IPS-20b (cell line): ENCODE measurements around the gene FAH.

Experiments used
- H3K27ac ChIP-seq: one replicate; pipeline ENCODE4 v1.5.1; 2013; ENCODE audit warnings: low read length
- H3K27me3 ChIP-seq: 2 replicates; pipeline ENCODE4 v1.6.1; 2013; ENCODE audit warnings: mild to moderate bottlenecking, low read length, inconsistent platforms; ENCODE audit not compliant: insufficient read depth
- H3K36me3 ChIP-seq: 2 replicates; pipeline ENCODE4 v1.6.1; 2013; ENCODE audit warnings: low read depth, mild to moderate bottlenecking, inconsistent platforms, low read length, moderate library complexity; ENCODE audit not compliant: insufficient read depth
- H3K4me1 ChIP-seq: 2 replicates; pipeline ENCODE4 v1.6.1; 2013; ENCODE audit warnings: mild to moderate bottlenecking, control low read depth, inconsistent platforms, low read length, moderate library complexity; ENCODE audit not compliant: insufficient read depth
- H3K4me3 ChIP-seq: 2 replicates; pipeline ENCODE4 v1.5.1; 2013; ENCODE audit warnings: mild to moderate bottlenecking, low read length, inconsistent platforms
- H3K9ac ChIP-seq: 2 replicates; pipeline ENCODE4 v1.6.1; 2013; ENCODE audit warnings: low read depth, mild to moderate bottlenecking, inconsistent platforms, low read length, moderate library complexity
- H3K9me3 ChIP-seq: 2 replicates; pipeline ENCODE4 v1.6.1; 2013; ENCODE audit warnings: mild to moderate bottlenecking, low read depth, low read length, inconsistent platforms; ENCODE audit not compliant: insufficient read depth

FAH gene

GRCh38 chr15:80152896-80153876 lies at the start of gene FAH:
Gene FAH, plus strand, starts transcription at chr15:80152999. Its CDS starts 56 bp downstream, at chr15:80153055.
- H3K4me3 ChIP-seq, result peak within 1 kb of the TSS; percentile 85
- H3K9ac ChIP-seq, result peak within 1 kb of the TSS; percentile 76; the same call in 1 of the 2 replicates
- H3K9me3 ChIP-seq, result no peaks in the 10 kb centered on the region
- no peak within 1 kb of the TSS for H3K27ac ChIP-seq
- H3K27me3 ChIP-seq, result peaks cover 21% of the 10 kb centered on the region
- H3K36me3 ChIP-seq, result no peaks in the 10 kb centered on the region
- peaks cover 9% of the 10 kb centered on the region for H3K4me1 ChIP-seq

- no peaks in the 10 kb centered on the region for H3K4me1 ChIP-seq
- no peak overlapping the region for H3K27ac ChIP-seq
- H3K9me3 ChIP-seq, result no peaks in the 10 kb centered on the region
- H3K9ac ChIP-seq, result no peak overlapping the region
- H3K27me3 ChIP-seq, result no peaks in the 10 kb centered on the region
- H3K36me3 ChIP-seq, result no peaks in the 10 kb centered on the region
- H3K4me3 ChIP-seq, result no peak overlapping the region
Observed at GRCh38 chr15:80105193-80105592, 47.6 kb upstream of the FAH start.

- Histone ChIP-seq H3K9me3 (no peaks in the 10 kb centered on the region), H3K9ac (no peak overlapping the region), H3K4me1 (no peaks in the 10 kb centered on the region), H3K27ac (no peak overlapping the region), H3K4me3 (no peak overlapping the region), H3K36me3 (no peaks in the 10 kb centered on the region), H3K27me3 (no peaks in the 10 kb centered on the region)
Observed at GRCh38 chr15:80105595-80105994, 47.2 kb upstream of the FAH start.

GRCh38 chr15:80106051-80106450 lies 46.7 kb upstream of the FAH start:
- Histone ChIP-seq H3K27ac (no peak overlapping the region), H3K27me3 (no peaks in the 10 kb centered on the region), H3K4me1 (no peaks in the 10 kb centered on the region), H3K9ac (no peak overlapping the region), H3K4me3 (no peak overlapping the region), H3K36me3 (no peaks in the 10 kb centered on the region), H3K9me3 (no peaks in the 10 kb centered on the region)

- Histone ChIP-seq H3K27me3 (no peaks in the 10 kb centered on the region), H3K9ac (no peak overlapping the region), H3K36me3 (no peaks in the 10 kb centered on the region), H3K27ac (no peak overlapping the region), H3K9me3 (no peaks in the 10 kb centered on the region), H3K4me3 (no peak overlapping the region), H3K4me1 (no peaks in the 10 kb centered on the region)
Observed at GRCh38 chr15:80107204-80107603, 45.6 kb upstream of the FAH start.

- H3K4me3 ChIP-seq, result no peak overlapping the region
- no peak overlapping the region for H3K9ac ChIP-seq
- no peaks in the 10 kb centered on the region for H3K9me3 ChIP-seq
- H3K27ac ChIP-seq, result no peak overlapping the region
- H3K27me3 ChIP-seq, result no peaks in the 10 kb centered on the region
- no peaks in the 10 kb centered on the region for H3K4me1 ChIP-seq
- H3K36me3 ChIP-seq, result no peaks in the 10 kb centered on the region
Observed at GRCh38 chr15:80107774-80108173, 45.0 kb upstream of the FAH start.

- H3K27me3 ChIP-seq, result no peaks in the 10 kb centered on the region
- no peak overlapping the region for H3K27ac ChIP-seq
- H3K4me3 ChIP-seq, result no peak overlapping the region
- H3K9ac ChIP-seq, result no peak overlapping the region
- H3K36me3 ChIP-seq, result no peaks in the 10 kb centered on the region
- no peaks in the 10 kb centered on the region for H3K9me3 ChIP-seq
- H3K4me1 ChIP-seq, result peaks cover 5% of the 10 kb centered on the region; the same call in 1 of the 2 replicates
Observed at GRCh38 chr15:80109388-80109787, 43.4 kb upstream of the FAH start.

GRCh38 chr15:80110920-80111319 lies 41.9 kb upstream of the FAH start:
- Histone ChIP-seq H3K4me3 (no peak overlapping the region), H3K36me3 (no peaks in the 10 kb centered on the region), H3K27me3 (no peaks in the 10 kb centered on the region)

GRCh38 chr15:80114114-80114513 lies 38.7 kb upstream of the FAH start:
- Histone ChIP-seq H3K4me3 (no peak overlapping the region), H3K9me3 (no peaks in the 10 kb centered on the region), H3K36me3 (no peaks in the 10 kb centered on the region), H3K27ac (no peak overlapping the region), H3K27me3 (no peaks in the 10 kb centered on the region), H3K9ac (no peak overlapping the region), H3K4me1 (peaks cover 5% of the 10 kb centered on the region; the same call in 1 of the 2 replicates)

More at GRCh38 chr15:80110920-80111319, 41.9 kb upstream of the FAH start:
- Histone ChIP-seq H3K27ac (no peak overlapping the region), H3K9ac (no peak overlapping the region), H3K9me3 (no peaks in the 10 kb centered on the region), H3K4me1 (peaks cover 5% of the 10 kb centered on the region; the same call in 1 of the 2 replicates)

GRCh38 chr15:80115021-80115420 lies 37.8 kb upstream of the FAH start:
- Histone ChIP-seq H3K27ac (no peak overlapping the region), H3K36me3 (no peaks in the 10 kb centered on the region; the same call in 1 of the 2 replicates), H3K4me3 (no peak overlapping the region), H3K9me3 (no peaks in the 10 kb centered on the region), H3K9ac (no peak overlapping the region), H3K4me1 (peaks cover 5% of the 10 kb centered on the region; the same call in 1 of the 2 replicates), H3K27me3 (no peaks in the 10 kb centered on the region)

GRCh38 chr15:80118956-80119355 lies 33.8 kb upstream of the FAH start:
- Histone ChIP-seq H3K4me1 (peaks cover 4% of the 10 kb centered on the region; the same call in 1 of the 2 replicates), H3K36me3 (peaks cover 35% of the 10 kb centered on the region), H3K4me3 (no peak overlapping the region), H3K9ac (no peak overlapping the region), H3K27ac (no peak overlapping the region), H3K27me3 (no peaks in the 10 kb centered on the region), H3K9me3 (no peaks in the 10 kb centered on the region)

- Histone ChIP-seq H3K36me3 (peaks cover 44% of the 10 kb centered on the region), H3K4me1 (no peaks in the 10 kb centered on the region), H3K27me3 (no peaks in the 10 kb centered on the region), H3K9me3 (no peaks in the 10 kb centered on the region), H3K27ac (no peak overlapping the region), H3K4me3 (no peak overlapping the region), H3K9ac (no peak overlapping the region)
Observed at GRCh38 chr15:80120636-80121035, 32.2 kb upstream of the FAH start.
